GM23248 (cell line): ENCODE data around the gene JUP. TPM values are rescaled to one million over a fixed set of nuclear protein-coding genes. Genes with fewer than 3 reads are reported as not detected.
A peak's percentile ranks its signal among the peaks of the same experiment; 100 is the strongest.

Experiments
- DNase-seq: peaks from one replicate; pipeline ENCODE4 v3.0.0-alpha.2; 2015
- H2AFZ ChIP-seq: fragments of 200-600 bp; sonication (generic); 2 replicates; pipeline ENCODE4 v1.6.1; 2016; ENCODE audit warnings: antibody characterized with exemption
- H3F3A ChIP-seq: fragments of 200-600 bp; sonication (generic); 2 replicates; pipeline ENCODE4 v1.6.1; 2016; ENCODE audit warnings: mild to moderate bottlenecking, antibody characterized with exemption, mixed run types; ENCODE audit not compliant: insufficient read depth
- H3K27ac ChIP-seq: fragments of 200-600 bp; sonication (generic); 2 replicates; pipeline ENCODE4 v1.5.1; 2016; ENCODE audit warnings: mild to moderate bottlenecking
- H3K27me3 ChIP-seq: fragments of 200-600 bp; sonication (generic); replicated peaks from 2 replicates; pipeline ENCODE4 v1.6.1; 2016; ENCODE audit warnings: mild to moderate bottlenecking; ENCODE audit not compliant: insufficient read depth
- H3K36me3 ChIP-seq: fragments of 200-600 bp; sonication (generic); 2 replicates; pipeline ENCODE4 v1.6.1; 2016; ENCODE audit warnings: low read depth, mild to moderate bottlenecking
- H3K4me1 ChIP-seq: fragments of 200-600 bp; sonication (generic); 2 replicates; pipeline ENCODE4 v1.6.1; 2016; ENCODE audit warnings: mild to moderate bottlenecking; ENCODE audit not compliant: insufficient read depth
- H3K4me2 ChIP-seq: fragments of 200-600 bp; sonication (generic); one replicate; pipeline ENCODE4 v1.6.1; 2016; ENCODE audit warnings: mild to moderate bottlenecking; ENCODE audit not compliant: unreplicated experiment
- H3K4me3 ChIP-seq: fragments of 200-600 bp; sonication (generic); 2 replicates; pipeline ENCODE4 v1.5.1; 2016; ENCODE audit warnings: mild to moderate bottlenecking
- H3K79me2 ChIP-seq: fragments of 200-600 bp; sonication (generic); 2 replicates; pipeline ENCODE4 v1.6.1; 2016; ENCODE audit warnings: mild to moderate bottlenecking; ENCODE audit not compliant: insufficient read depth
- H3K9ac ChIP-seq: fragments of 200-600 bp; sonication (generic); 2 replicates; pipeline ENCODE4 v1.6.1; 2016; ENCODE audit warnings: mild to moderate bottlenecking
- H3K9me2 ChIP-seq: fragments of 200-600 bp; sonication (generic); 2 replicates; pipeline ENCODE4 v1.6.1; 2016; ENCODE audit warnings: mixed run types, mild to moderate bottlenecking, moderate library complexity; ENCODE audit not compliant: insufficient read depth
- H3K9me3 ChIP-seq: fragments of 200-600 bp; sonication (generic); one replicate; pipeline ENCODE4 v1.6.1; 2017; ENCODE audit warnings: low read depth
- H4K20me1 ChIP-seq: fragments of 200-600 bp; sonication (generic); 2 replicates; pipeline ENCODE4 v1.6.0; 2016; ENCODE audit not compliant: insufficient read depth
- EZH2 ChIP-seq: fragments of 200-600 bp; sonication (generic); IDR thresholded peaks from 2 replicates; pipeline ENCODE4 v1.6.1; 2018; ENCODE audit warnings: antibody characterized with exemption, mild to moderate bottlenecking; ENCODE audit not compliant: insufficient read depth, poor library complexity, severe bottlenecking
- EZH2phosphoT487 ChIP-seq: fragments of 200-600 bp; sonication (generic); IDR thresholded peaks from 2 replicates; pipeline ENCODE4 v1.6.1; 2018; ENCODE audit warnings: antibody characterized with exemption, moderate library complexity, mild to moderate bottlenecking, low read depth; ENCODE audit not compliant: insufficient read depth
- WGBS, 2 experiments: methylation state at CpG; one replicate each; pipeline ENCODE4 v1.1.6; 2015 to 2017; ENCODE audit warnings: low lambda C conversion rate in 2 of 2, low coverage in 1 of 2; ENCODE audit errors: missing lambda C conversion rate in 2 of 2; 5-methylcytosine and 5-hydroxymethylcytosine counted together
- in situ Hi-C: fragments of 300-500 bp; cut with MboI; formaldehyde crosslinking; loops from 2 replicates; pipeline ENCODE4 v1.15.0; 2020
- polyA plus RNA-seq: library from polyadenylated mRNA; unstranded; fragments of >200 nt; fragmentation: Nextera tagmentation; extraction: Ambion mirVana; gene quantifications from 2 replicates; pipeline ENCODE4 v1.2.1, GENCODE V29; 2016
- total RNA-seq: library from RNA; depleted of rRNA; stranded (reverse); fragments of >200 nt; shearing (Covaris generic); gene quantifications from 2 replicates; pipeline ENCODE4 v1.2.3, GENCODE V29; 2014

JUP gene
- total and polyA plus RNA-seq, 2 experiments from 2014 or later, result 2.3 to 3.6 TPM

DNA sequence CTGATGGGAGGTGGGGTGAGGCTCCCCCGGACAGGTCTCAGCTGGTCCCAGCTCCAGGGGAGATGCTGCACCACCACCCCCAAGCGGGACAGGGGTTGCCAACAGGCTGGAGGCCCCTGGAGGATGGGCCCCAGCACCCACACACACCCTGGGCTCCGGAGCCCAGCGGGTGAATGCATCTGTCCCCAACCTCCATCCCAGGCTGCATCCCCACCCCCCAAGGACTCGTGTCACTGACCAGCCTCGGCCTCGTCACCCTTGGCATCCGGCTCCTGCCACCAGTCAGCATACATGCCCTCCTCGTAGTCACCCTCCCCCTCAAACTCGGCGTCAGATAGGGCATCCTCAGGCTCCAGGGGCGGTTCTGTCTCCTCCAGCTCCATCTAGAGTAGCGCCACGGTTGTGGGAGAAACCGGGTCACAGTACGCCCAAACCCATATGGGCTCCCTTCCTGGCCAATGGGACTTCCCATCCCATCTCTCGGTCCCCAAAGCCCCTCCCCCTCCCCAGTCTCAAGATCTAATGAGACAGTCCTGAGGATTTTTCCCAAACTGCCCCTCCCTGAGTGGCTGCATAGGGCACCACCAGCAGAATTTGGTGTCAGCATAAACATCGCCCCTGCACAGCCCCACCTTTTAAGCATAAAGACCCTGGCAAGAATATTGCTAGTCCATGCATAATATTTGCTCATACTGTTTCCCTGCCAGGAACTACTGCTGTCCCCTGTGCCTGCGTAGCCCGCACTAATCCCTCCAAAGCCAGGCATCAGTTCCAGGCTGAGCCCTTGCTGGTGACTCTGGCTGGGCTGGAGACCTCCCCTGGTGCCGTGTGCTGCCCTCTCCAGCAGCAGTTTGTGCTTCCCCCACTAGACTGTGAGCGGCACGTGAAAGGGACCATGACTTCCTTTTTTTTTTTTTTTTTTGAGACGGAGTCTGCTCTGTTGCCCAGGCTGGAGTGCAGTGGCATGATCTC, 16.8 kb upstream of the JUP start:
- Histone ChIP-seq H3F3A (no peaks in the 10 kb centered on the region), H3K4me2 (no peak overlapping the region), H3K27me3 (no peaks in the 10 kb centered on the region), H4K20me1 (no peaks in the 10 kb centered on the region), H3K9me3 (no peaks in the 10 kb centered on the region), H3K9ac (no peak overlapping the region), H3K4me1 (peaks cover 14% of the 10 kb centered on the region), H3K9me2 (no peaks in the 10 kb centered on the region), H3K4me3 (no peak overlapping the region), H3K27ac (no peak overlapping the region), H2AFZ (no peak overlapping the region), H3K36me3 (no peaks in the 10 kb centered on the region), H3K79me2 (peaks cover under 1% of the 10 kb centered on the region; the same call in 1 of the 2 replicates)
- no peak for TF ChIP-seq EZH2
- TF ChIP-seq EZH2phosphoT487, result no peak
- DNase-seq, result no peak
- WGBS, 2 experiments, result 52 to 56% methylated on average over 22 to 23 of the region's 24 CpGs
- in situ Hi-C loops, result no loop called here

DNA sequence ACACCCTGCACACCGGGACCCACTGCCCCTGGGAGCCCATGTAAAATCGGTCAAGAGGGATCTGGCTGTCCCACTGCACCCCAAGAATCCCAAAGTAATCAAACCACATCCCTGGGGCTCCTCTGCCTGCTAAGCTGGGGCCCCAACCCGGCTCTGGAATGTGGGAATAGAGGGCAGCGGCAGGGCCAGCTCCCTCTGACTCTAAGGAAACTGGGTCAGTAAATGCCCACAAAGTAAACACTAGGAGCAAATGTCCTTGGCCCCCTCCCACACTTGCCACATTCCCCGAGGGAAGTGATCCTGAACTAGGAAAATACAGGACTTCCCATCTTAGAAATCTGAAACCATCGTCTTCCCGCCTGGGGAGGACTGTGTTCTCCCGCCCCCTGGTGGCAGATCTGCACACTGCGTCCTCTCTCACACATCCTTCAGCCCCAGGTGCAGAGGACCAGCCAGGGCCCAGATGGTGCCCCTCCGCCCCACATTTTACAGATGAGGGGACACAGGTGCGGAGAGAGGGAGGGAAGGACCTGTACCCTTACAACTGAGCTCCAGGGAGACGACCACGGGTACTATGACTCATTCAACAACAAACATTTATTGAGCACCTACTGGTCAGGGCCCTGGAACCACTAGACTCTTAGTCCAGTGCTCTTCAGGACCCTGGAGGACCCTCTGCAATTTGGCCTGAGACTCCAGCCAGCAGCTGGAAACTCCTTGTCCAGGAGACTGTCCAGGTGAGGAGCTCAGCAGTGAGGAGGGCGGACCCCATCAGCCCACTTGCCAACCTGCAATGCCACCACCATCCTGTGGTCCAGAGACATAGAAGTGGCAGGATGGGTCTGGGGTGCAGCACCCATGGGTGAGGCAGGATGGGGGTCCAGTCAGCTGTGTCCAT, 15.1 kb upstream of the JUP start:
- in situ Hi-C loops, result no loop called here
- Histone ChIP-seq H2AFZ (peak overlapping the region; percentile 25; the same call in 1 of the 2 replicates), H3K27ac (no peak overlapping the region), H3K4me3 (peak overlapping the region; percentile 41; the same call in 1 of the 2 replicates), H3K4me1 (peaks cover 14% of the 10 kb centered on the region), H3K36me3 (no peaks in the 10 kb centered on the region), H3K9me3 (no peaks in the 10 kb centered on the region), H4K20me1 (no peaks in the 10 kb centered on the region), H3K9ac (no peak overlapping the region), H3K27me3 (no peaks in the 10 kb centered on the region), H3F3A (no peaks in the 10 kb centered on the region), H3K79me2 (no peaks in the 10 kb centered on the region), H3K9me2 (no peaks in the 10 kb centered on the region), H3K4me2 (peak overlapping the region; percentile 77)
- WGBS, 2 experiments, result 8 to 10% methylated on average over 14 of the region's 14 CpGs
- TF ChIP-seq EZH2 (no peak), EZH2phosphoT487 (no peak)
- peak; percentile 80 for DNase-seq

DNA sequence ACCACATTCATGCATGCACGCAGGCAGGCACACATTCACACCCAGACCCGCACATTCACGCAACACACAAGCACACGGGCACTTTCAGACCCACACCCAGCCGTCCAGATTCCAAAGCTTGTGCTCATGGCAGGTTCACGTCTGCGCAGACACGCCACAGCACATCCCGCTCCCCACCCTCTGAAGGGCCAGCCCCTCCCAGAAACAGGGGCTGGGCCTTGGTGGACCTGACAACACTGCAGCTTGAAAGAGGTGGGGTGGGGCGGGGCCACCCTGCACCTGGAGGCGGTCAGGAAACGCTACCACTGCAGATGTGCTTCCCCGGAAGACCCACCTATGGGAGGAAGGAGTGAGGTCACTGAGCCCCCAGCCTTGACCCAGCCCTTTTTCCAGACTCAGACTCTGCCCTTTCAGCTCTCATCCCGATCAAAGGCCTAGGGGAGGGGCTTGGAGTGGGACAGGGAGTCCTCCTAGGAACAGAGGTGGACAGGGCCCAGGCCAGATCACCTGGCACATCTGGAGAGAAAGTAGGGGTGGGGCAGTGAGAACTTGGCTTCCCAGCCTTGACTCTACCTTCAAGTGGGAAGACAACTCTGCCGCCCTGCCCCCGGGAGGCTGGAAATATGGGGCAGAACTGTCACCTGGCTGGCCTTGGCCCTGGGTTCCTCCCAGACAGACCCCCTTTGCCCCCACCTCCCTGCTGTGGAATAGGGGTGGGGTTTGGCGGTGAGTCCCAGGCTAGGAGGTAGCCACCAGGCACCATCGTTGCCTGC, 14.3 kb upstream of the JUP start:
- no peak overlapping the region for H3K27ac ChIP-seq
- in situ Hi-C loops, result no loop called here
- H3K4me3 ChIP-seq, result no peak overlapping the region
- peak overlapping the region; percentile 25; the same call in 1 of the 2 replicates for H2AFZ ChIP-seq
- H3K9me2 ChIP-seq, result no peaks in the 10 kb centered on the region
- H3K36me3 ChIP-seq, result no peaks in the 10 kb centered on the region
- peak overlapping the region; percentile 77 for H3K4me2 ChIP-seq
- 6 to 9% methylated on average over 18 of the region's 18 CpGs for WGBS, 2 experiments
- no peak overlapping the region for H3K9ac ChIP-seq
- DNase-seq, result peak; percentile 70
- TF ChIP-seq EZH2phosphoT487 (no peak), EZH2 (no peak)
- no peaks in the 10 kb centered on the region for H3F3A ChIP-seq
- no peaks in the 10 kb centered on the region for H3K79me2 ChIP-seq
- H4K20me1 ChIP-seq, result no peaks in the 10 kb centered on the region
- no peaks in the 10 kb centered on the region for H3K9me3 ChIP-seq
- peaks cover 14% of the 10 kb centered on the region for H3K4me1 ChIP-seq
- no peaks in the 10 kb centered on the region for H3K27me3 ChIP-seq

DNA sequence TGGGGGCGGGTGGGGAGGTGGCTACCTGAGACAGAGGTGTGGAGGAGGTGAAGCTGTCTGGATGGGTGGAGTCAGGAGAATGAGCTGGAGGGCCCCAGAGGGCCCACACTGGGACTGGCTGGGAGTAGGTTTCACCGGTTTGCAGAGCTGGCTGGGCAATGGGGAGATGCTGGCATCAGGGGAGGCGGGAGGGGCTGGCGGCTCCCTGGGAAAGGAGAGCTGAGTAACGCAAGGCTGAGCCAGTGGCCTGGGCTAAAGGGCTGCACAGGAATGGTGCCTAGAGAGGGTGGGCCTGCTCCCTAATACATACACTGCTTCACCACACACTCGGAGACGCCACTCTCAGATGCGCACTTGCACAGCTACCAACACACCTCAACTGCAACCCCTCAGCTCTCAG, 12.9 kb upstream of the JUP start:
- Histone ChIP-seq H3K4me3 (no peak overlapping the region), H3F3A (no peaks in the 10 kb centered on the region), H3K9me2 (no peaks in the 10 kb centered on the region), H3K4me2 (no peak overlapping the region), H3K36me3 (no peaks in the 10 kb centered on the region), H3K9ac (no peak overlapping the region), H3K27ac (no peak overlapping the region), H3K27me3 (no peaks in the 10 kb centered on the region), H4K20me1 (no peaks in the 10 kb centered on the region), H2AFZ (no peak overlapping the region), H3K9me3 (no peaks in the 10 kb centered on the region), H3K4me1 (peaks cover 14% of the 10 kb centered on the region), H3K79me2 (no peaks in the 10 kb centered on the region)
- no peak for DNase-seq
- in situ Hi-C loops, result loop anchor here (5.0 kb wide), 1 partner anchor 57 kb away; no protein-coding TSS in a partner anchor
- TF ChIP-seq EZH2phosphoT487 (no peak), EZH2 (no peak)
- 85 to 89% methylated on average over 7 to 8 of the region's 8 CpGs for WGBS, 2 experiments
